Heart left ventricle (tissue), 13 donors: ENCODE results near the gene CCL3.

Source experiments
- POLR2A ChIP-seq, 2 donors: fragments of 450-650 bp; IDR thresholded peaks; one replicate each; pipeline ENCODE4 v1.6.1; 2017; ENCODE audit warnings: antibody characterized with exemption in 2 of 2, mild to moderate bottlenecking in 2 of 2, moderate library complexity in 2 of 2
- TF ChIP-seq, protein P1 (sequence below), 12 donors: fragments of 200-600 bp; sonication (generic) in 4 of 12; IDR thresholded peaks; one replicate each; pipeline versions ENCODE4 v1.5.0 to v1.8.0; 2018 to 2022; ENCODE audit warnings: antibody characterized with exemption in 12 of 12, mild to moderate bottlenecking in 5 of 12
- donor health status: ischemic (EF 13 %, LVEDD 7.1; RV severe dilation, severe dysfunction).
- donor health status: DM: no; HTN: yes; CAD: no.
- donor health status: DM: no; HTN: no; CAD: no.
- donor health status: ischemic (EF 25% LVEDD 6.9; RV normal size, moderate dysfunction).
- donor health status: ischemic (EF 25% LVEDD 5.7; RV mildly dilated, moderate dysfunction).
- donor health status: ischemic (EF 35%, LVEDD 5.7; RV mildly dilated, moderate dysfunction).
- donor health status: nonischemic (EF 11% LVEDD 7.7; RV severe dilation, severe dysfunction).
- donor health status: DM: yes; HTN: yes; CAD: no.
- donor health status: PGD.
- donor health status: ischemic (EF 29% LVEDD 5.4; RV normal size, mild dysfunction).
- donor health status: nonischemic (EF 23%, LVEDD 6.1; RV moderate dilation, normal function).

- TF ChIP-seq, protein P1, sequence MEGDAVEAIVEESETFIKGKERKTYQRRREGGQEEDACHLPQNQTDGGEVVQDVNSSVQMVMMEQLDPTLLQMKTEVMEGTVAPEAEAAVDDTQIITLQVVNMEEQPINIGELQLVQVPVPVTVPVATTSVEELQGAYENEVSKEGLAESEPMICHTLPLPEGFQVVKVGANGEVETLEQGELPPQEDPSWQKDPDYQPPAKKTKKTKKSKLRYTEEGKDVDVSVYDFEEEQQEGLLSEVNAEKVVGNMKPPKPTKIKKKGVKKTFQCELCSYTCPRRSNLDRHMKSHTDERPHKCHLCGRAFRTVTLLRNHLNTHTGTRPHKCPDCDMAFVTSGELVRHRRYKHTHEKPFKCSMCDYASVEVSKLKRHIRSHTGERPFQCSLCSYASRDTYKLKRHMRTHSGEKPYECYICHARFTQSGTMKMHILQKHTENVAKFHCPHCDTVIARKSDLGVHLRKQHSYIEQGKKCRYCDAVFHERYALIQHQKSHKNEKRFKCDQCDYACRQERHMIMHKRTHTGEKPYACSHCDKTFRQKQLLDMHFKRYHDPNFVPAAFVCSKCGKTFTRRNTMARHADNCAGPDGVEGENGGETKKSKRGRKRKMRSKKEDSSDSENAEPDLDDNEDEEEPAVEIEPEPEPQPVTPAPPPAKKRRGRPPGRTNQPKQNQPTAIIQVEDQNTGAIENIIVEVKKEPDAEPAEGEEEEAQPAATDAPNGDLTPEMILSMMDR (IDR thresholded peaks at IDR 0.05), result no peak
- TF ChIP-seq POLR2A (IDR thresholded peaks at IDR 0.05), result no peak
Measured at GRCh38 chr17:36105781-36106492, 16.0 kb upstream of the CCL3 start.
